GM12864 (cell line): ENCODE data around the gene TMEM220.

Source experiments
- DNase-seq: peaks from one replicate; pipeline ENCODE4 v3.0.0-alpha.2; 2011; ENCODE audit warnings: low read depth
- H3K4me3 ChIP-seq: 2 replicates; pipeline ENCODE4 v1.5.1; 2011; ENCODE audit warnings: mild to moderate bottlenecking, low read depth, low read length, control low read depth
- TF ChIP-seq, protein P1 (sequence below): IDR thresholded peaks from 2 replicates; pipeline ENCODE4 v1.5.1; 2011; ENCODE audit warnings: low read depth, mild to moderate bottlenecking, moderate library complexity, low read length, control low read depth, inconsistent platforms; ENCODE audit errors: missing control alignments

TMEM220 gene

DNA sequence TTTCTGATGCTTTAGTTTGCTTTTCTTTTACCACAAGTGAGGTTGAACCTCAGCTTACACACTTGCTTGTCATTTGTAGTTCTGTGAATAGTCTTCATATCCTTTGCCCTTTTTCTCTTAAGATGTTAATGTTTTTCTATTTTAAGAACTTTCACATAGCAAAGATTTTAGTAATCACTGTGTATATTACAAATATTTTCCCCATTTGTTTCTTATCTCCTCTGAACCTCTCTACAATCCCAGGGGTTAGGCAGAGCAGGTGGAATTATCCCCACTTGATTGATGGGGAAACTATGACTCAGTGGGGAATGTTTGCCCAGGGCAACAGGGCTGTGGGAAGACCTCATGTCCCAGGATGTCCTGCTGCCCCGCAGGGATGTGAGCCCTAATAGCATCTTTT lies 61.0 kb downstream of the TMEM220 start:
- no peak for DNase-seq

DNA sequence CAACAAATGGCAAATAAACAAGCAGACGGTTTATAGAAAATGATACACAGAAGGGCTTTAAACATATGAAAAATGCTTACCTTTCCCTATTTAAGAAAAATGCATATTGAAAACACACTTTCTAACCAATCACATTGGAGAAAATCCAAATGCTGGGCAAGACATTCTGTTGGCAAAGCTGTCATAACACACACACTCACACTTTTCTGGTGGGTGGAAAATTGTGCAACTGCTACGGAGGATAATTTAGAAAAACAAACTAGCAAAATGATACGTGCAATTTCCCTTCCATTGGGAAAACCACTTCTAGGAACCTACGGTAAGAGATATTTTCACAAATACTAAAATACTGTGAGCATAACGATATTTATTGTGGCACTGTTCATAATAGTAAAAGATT lies 62.9 kb downstream of the TMEM220 start:
- TF ChIP-seq, protein P1, sequence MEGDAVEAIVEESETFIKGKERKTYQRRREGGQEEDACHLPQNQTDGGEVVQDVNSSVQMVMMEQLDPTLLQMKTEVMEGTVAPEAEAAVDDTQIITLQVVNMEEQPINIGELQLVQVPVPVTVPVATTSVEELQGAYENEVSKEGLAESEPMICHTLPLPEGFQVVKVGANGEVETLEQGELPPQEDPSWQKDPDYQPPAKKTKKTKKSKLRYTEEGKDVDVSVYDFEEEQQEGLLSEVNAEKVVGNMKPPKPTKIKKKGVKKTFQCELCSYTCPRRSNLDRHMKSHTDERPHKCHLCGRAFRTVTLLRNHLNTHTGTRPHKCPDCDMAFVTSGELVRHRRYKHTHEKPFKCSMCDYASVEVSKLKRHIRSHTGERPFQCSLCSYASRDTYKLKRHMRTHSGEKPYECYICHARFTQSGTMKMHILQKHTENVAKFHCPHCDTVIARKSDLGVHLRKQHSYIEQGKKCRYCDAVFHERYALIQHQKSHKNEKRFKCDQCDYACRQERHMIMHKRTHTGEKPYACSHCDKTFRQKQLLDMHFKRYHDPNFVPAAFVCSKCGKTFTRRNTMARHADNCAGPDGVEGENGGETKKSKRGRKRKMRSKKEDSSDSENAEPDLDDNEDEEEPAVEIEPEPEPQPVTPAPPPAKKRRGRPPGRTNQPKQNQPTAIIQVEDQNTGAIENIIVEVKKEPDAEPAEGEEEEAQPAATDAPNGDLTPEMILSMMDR, result no peak
- DNase-seq, result no peak
- no peak overlapping the region for H3K4me3 ChIP-seq

More for the DNA sequence above, 61.0 kb downstream of the TMEM220 start:
- TF ChIP-seq, protein P1, result no peak
- no peak overlapping the region for H3K4me3 ChIP-seq

DNA sequence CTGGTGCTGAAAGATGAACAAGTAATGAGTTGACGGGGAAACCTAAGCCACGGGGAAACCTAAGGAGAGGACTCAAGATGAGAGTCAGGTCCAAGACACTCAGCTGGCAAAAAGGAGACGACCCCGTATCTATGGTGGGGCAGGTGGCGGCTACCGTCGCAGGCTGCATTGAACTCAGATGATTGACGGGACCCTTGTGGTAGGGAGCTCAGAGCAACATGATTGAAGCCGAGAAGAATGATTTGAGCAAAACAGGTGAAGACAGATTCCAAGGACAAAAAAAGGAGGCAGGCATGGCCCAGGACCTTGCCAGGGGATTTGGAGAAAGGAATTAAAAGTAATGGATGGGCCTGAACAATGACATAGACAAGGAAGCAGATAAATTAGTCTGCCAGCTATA lies 65.3 kb downstream of the TMEM220 start:
- TF ChIP-seq, protein P1, result no peak
- DNase-seq, result no peak
- no peak overlapping the region for H3K4me3 ChIP-seq
